MM.1S (cell line): ENCODE measurements around the gene C22orf15.

Experiments
- CTCF ChIP-seq: fragments of 300-600 bp; sonication (generic); IDR thresholded peaks from 2 replicates; pipeline ENCODE4 v1.5.1; 2016; ENCODE audit warnings: antibody characterized with exemption, low read length, mixed read lengths
- EZH2 ChIP-seq: fragments of 300-600 bp; sonication (generic); optimal IDR thresholded peaks from 2 replicates; pipeline ENCODE3; 2017; ENCODE audit warnings: low read depth, mild to moderate bottlenecking, antibody characterized with exemption, low read length, mixed read lengths
- EZH2phosphoT487 ChIP-seq: fragments of 300-600 bp; sonication (generic); IDR thresholded peaks from 2 replicates; pipeline ENCODE4 v1.6.1; 2018; ENCODE audit warnings: antibody characterized with exemption, low read length

DNA sequence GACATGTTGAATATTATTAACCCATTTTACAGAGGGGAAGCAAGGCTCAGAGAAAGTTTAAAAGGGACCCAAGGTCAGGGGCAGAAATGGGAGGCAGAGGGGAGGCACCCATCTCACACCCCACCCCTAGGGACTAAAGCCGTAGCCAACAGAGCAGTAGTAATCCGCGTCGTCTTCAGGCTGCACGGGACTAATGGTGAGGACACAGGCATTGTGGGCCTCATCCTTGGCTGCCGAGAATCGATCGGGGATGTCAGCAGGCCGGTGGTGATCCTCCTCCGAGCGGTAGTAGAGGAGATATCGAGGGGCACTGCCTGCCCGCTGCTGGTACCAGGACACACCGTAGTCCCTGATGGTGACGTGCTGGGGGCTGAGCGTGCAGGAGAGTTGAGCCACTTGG is 10.0 kb upstream of the C22orf15 start:
- no peak for TF ChIP-seq CTCF
- no peak for TF ChIP-seq EZH2
- no peak for TF ChIP-seq EZH2phosphoT487
